ENCODE data around the gene SCCPDH. TPM values are rescaled to one million over a fixed set of nuclear protein-coding genes. Genes with fewer than 3 reads are reported as not detected.
"Not testable (repeated sequence)": the region's sequence is repeated elsewhere in the genome, so short reads cannot be mapped to it uniquely, and the experiment has no call there.

SCCPDH gene
- total and polyA plus RNA-seq, 3 donors from 2014 or later = 103 to 289 (median 132) TPM

DNA sequence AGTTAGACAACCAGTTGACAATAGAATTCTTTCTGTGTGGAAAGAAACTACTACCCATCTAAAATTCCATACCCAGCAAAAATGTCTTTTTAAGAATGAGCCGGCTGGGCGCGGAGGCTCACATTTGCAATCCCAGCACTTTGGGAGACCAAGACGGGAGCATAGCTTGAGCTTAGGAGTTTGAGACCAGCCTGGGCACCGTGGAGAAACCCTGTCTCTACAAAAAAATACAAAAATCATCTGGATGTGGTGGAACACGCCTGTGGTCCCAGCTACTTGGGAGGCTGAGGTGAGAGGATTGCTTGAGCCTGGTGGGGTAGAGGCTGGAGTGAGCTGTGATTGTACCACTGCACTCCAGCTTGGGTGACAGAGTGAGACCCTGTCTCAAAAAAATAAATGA, 79.2 kb downstream of the SCCPDH start:
- no peaks in the 10 kb centered on the region for H3K4me1 ChIP-seq
- TF ChIP-seq, protein P1, sequence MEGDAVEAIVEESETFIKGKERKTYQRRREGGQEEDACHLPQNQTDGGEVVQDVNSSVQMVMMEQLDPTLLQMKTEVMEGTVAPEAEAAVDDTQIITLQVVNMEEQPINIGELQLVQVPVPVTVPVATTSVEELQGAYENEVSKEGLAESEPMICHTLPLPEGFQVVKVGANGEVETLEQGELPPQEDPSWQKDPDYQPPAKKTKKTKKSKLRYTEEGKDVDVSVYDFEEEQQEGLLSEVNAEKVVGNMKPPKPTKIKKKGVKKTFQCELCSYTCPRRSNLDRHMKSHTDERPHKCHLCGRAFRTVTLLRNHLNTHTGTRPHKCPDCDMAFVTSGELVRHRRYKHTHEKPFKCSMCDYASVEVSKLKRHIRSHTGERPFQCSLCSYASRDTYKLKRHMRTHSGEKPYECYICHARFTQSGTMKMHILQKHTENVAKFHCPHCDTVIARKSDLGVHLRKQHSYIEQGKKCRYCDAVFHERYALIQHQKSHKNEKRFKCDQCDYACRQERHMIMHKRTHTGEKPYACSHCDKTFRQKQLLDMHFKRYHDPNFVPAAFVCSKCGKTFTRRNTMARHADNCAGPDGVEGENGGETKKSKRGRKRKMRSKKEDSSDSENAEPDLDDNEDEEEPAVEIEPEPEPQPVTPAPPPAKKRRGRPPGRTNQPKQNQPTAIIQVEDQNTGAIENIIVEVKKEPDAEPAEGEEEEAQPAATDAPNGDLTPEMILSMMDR (IDR thresholded peaks at IDR 0.05) = no peak
- TF ChIP-seq POLR2A (IDR thresholded peaks at IDR 0.05) = no peak
- H3K9me3 ChIP-seq = no peaks in the 10 kb centered on the region
- 93 to 97% methylated on average over 6 of the region's 6 CpGs for WGBS, 2 donors
- no peak for DNase-seq
- H3K27ac ChIP-seq = no peak overlapping the region
- no peaks in the 10 kb centered on the region for H3K36me3 ChIP-seq (ENCODE audit: low read depth, missing control alignments)
- intact Hi-C loops (cut with DNase I; ENCODE audit: low total_unique reads) = no loop called here
- H3K4me3 ChIP-seq = no peak overlapping the region
- no peaks in the 10 kb centered on the region for H3K27me3 ChIP-seq

- intact Hi-C loops (cut with DNase I; ENCODE audit: low total_unique reads) = no loop called here
- H3K4me3 ChIP-seq = no peak overlapping the region
- H3K27me3 ChIP-seq = no peaks in the 10 kb centered on the region
- no peaks in the 10 kb centered on the region for H3K9me3 ChIP-seq
- no peak for DNase-seq
- H3K36me3 ChIP-seq (ENCODE audit: low read depth, missing control alignments) = no peaks in the 10 kb centered on the region
- WGBS, 2 donors = 91 to 98% methylated on average over 5 of the region's 5 CpGs
- TF ChIP-seq, protein P1 (IDR thresholded peaks at IDR 0.05) = no peak
- no peak for TF ChIP-seq POLR2A (IDR thresholded peaks at IDR 0.05)
- no peaks in the 10 kb centered on the region for H3K4me1 ChIP-seq
- H3K27ac ChIP-seq = no peak overlapping the region
Observed at GRCh38 chr1:246803883-246804282, 79.7 kb downstream of the SCCPDH start.

DNA sequence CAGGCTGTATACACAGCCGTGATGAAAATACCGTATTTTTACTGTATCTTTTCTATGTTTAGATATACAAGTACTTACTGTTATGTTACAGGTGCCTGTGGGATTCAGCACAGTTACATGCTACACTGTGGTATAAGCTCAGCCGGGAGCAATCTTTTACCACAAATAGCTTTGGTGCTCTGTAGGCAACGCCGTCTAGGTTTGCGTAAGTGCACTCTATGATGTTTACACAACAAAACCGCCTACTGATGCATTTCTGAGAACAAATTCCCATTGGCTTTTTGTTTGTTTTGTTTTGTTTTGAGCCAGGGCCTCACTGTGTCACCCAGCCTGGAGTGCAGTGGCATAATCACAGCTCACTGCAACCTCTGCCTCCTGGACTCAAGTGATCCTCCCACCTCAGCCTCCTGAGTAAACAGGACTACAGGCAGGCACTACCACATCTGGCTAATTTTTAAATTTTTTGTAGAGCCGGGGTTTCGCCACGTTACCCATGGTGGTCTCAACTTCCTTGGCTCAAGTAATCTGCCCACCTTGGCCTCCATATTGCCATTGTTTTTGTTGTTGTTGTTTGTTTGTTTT, 81.0 kb downstream of the SCCPDH start:
- TF ChIP-seq POLR2A (IDR thresholded peaks at IDR 0.05) = no peak
- TF ChIP-seq, protein P1 (IDR thresholded peaks at IDR 0.05) = no peak
- Histone ChIP-seq H3K4me3 (no peak overlapping the region), H3K4me1 (no peaks in the 10 kb centered on the region), H3K27ac (no peak overlapping the region), H3K9me3 (no peaks in the 10 kb centered on the region), H3K36me3 (ENCODE audit: low read depth, missing control alignments) (no peaks in the 10 kb centered on the region), H3K27me3 (no peaks in the 10 kb centered on the region)
- no peak for DNase-seq
- WGBS, 2 donors = 76 to 77% methylated on average over 10 of the region's 10 CpGs
- intact Hi-C loops (cut with DNase I; ENCODE audit: low total_unique reads) = no loop called here

DNA sequence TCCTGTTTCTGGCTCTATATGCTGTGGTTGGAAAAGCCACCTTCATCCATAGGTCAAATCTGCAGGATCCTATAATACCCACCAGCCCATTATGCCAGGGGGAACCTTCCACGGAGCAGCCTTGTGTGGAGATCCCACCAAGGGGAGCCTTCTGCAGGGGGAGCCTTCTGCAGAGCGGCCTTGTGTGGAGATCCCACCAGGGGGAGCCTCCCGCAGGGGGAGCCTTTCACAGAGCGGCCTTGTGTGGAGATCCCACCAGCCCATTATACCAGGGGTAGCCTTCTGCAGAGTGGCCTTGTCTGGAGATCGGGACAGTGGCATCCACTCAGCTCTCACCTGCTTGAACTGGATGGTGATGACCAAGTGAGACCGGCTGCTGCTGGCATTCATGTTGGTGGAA, 85.3 kb downstream of the SCCPDH start:
- Histone ChIP-seq H3K27ac (no peak overlapping the region), H3K4me1 (no peaks in the 10 kb centered on the region), H3K27me3 (no peaks in the 10 kb centered on the region), H3K4me3 (no peak overlapping the region), H3K36me3 (ENCODE audit: low read depth, missing control alignments) (no peaks in the 10 kb centered on the region), H3K9me3 (no peaks in the 10 kb centered on the region)
- intact Hi-C loops (cut with DNase I; ENCODE audit: low total_unique reads) = no loop called here
- no peak for TF ChIP-seq POLR2A (IDR thresholded peaks at IDR 0.05)
- TF ChIP-seq, protein P1 (IDR thresholded peaks at IDR 0.05) = no peak
- DNase-seq = no peak
- 87 to 91% methylated on average over 3 to 6 of the region's 6 CpGs for WGBS, 2 donors

DNA sequence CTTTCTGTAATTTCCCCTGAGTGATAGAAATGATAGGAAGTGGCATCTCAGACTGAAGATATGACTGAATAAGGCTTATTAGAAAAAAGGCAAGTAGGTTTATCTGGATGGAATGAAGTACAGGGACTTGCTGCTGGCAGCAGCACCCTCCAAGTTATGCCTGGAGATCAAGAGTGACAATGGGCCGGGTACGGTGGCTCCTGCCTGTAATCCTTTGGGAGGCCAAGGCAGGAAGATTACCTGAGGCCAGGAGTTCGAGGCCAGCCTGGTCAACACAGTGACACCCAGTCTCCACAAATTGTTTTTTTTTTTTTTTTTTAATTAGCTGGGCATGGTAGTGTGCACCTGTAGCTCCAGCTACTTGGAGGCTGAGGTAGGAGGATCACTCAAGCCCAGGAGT, 87.8 kb downstream of the SCCPDH start:
- H3K36me3 ChIP-seq (ENCODE audit: low read depth, missing control alignments) = no peaks in the 10 kb centered on the region
- no peak overlapping the region for H3K4me3 ChIP-seq
- no peak overlapping the region for H3K27ac ChIP-seq
- no peaks in the 10 kb centered on the region for H3K27me3 ChIP-seq
- intact Hi-C loops (cut with DNase I; ENCODE audit: low total_unique reads) = no loop called here
- H3K4me1 ChIP-seq = no peaks in the 10 kb centered on the region
- H3K9me3 ChIP-seq = no peaks in the 10 kb centered on the region
- DNase-seq = no peak
- TF ChIP-seq, protein P1 (IDR thresholded peaks at IDR 0.05) = no peak
- no peak for TF ChIP-seq POLR2A (IDR thresholded peaks at IDR 0.05)
- 90 to 91% methylated on average over 3 of the region's 3 CpGs for WGBS, 2 donors

- H3K9me3 ChIP-seq; H3K27me3 ChIP-seq; DNase-seq; H3K4me1 ChIP-seq; H3K4me3 ChIP-seq; intact Hi-C loops (cut with DNase I; ENCODE audit: low total_unique reads); H3K36me3 ChIP-seq (ENCODE audit: low read depth, missing control alignments); H3K27ac ChIP-seq: not testable (repeated sequence)
- 87 to 93% methylated on average over 4 of the region's 4 CpGs for WGBS, 2 donors
Observed at GRCh38 chr1:246813325-246813724, 89.1 kb downstream of the SCCPDH start.

All from testis (tissue), 3 donors.